ENCODE data around the gene RGS19. TPM values are rescaled to one million over a fixed set of nuclear protein-coding genes. Genes with fewer than 3 reads are reported as not detected.

RGS19 gene
- total RNA-seq, 1 donor from 2014 or later, result 7.6 TPM

GRCh38 chr20:64062596-64063388 is 16.5 kb downstream of the RGS19 start, which contains the start of gene TCEA2:
TSS of gene TCEA2 (plus strand) at chr20:64063198. CDS start at chr20:64063313, 115 bp downstream.
- Mint-ChIP-seq H3K4me1 (ENCODE audit: low read depth) (peaks cover 18% of the 10 kb centered on the region), H3K27me3 (no peaks in the 10 kb centered on the region)
- peak; percentile 94 for DNase-seq (ENCODE audit: low spot score, unreplicated experiment)

GRCh38 chr20:64062276-64062595 is 17.1 kb downstream of the RGS19 start:
- Mint-ChIP-seq H3K4me1 (ENCODE audit: low read depth) (peaks cover 20% of the 10 kb centered on the region), H3K36me3 (ENCODE audit: insufficient read depth) (no peaks in the 10 kb centered on the region), H3K4me3 (ENCODE audit: low read depth) (peak overlapping the region; percentile 86), H3K9me3 (ENCODE audit: low read depth) (no peaks in the 10 kb centered on the region), H3K27ac (peak overlapping the region; percentile 84), H3K27me3 (no peaks in the 10 kb centered on the region)
- no peak for TF ChIP-seq CTCF (IDR thresholded peaks at IDR 0.05; ENCODE audit: unreplicated experiment)
- DNase-seq (ENCODE audit: low spot score, unreplicated experiment), result no peak

More at GRCh38 chr20:64062596-64063388, 16.5 kb downstream of the RGS19 start, which contains the start of gene TCEA2:
- H3K36me3 Mint-ChIP-seq (ENCODE audit: insufficient read depth), result no peaks in the 10 kb centered on the region
- TF ChIP-seq CTCF (IDR thresholded peaks at IDR 0.05; ENCODE audit: unreplicated experiment), result no peak
- H3K4me3 Mint-ChIP-seq (ENCODE audit: low read depth), result peak within 1 kb of the TSS; percentile 86
- H3K9me3 Mint-ChIP-seq (ENCODE audit: low read depth), result no peaks in the 10 kb centered on the region
- peak within 1 kb of the TSS; percentile 84 for H3K27ac Mint-ChIP-seq

- TF ChIP-seq CTCF (IDR thresholded peaks at IDR 0.05; ENCODE audit: unreplicated experiment), result no peak
- Mint-ChIP-seq H3K4me3 (ENCODE audit: low read depth) (no peak overlapping the region), H3K36me3 (ENCODE audit: insufficient read depth) (no peaks in the 10 kb centered on the region), H3K9me3 (ENCODE audit: low read depth) (no peaks in the 10 kb centered on the region), H3K4me1 (ENCODE audit: low read depth) (peaks cover 11% of the 10 kb centered on the region), H3K27ac (no peak overlapping the region), H3K27me3 (peaks cover 9% of the 10 kb centered on the region)
- DNase-seq (ENCODE audit: low spot score, unreplicated experiment), result no peak
Measured at GRCh38 chr20:64058536-64058935, 20.8 kb downstream of the RGS19 start.

- TF ChIP-seq CTCF (IDR thresholded peaks at IDR 0.05; ENCODE audit: unreplicated experiment), result peak; percentile 87
- H3K4me1 Mint-ChIP-seq (ENCODE audit: low read depth), result peaks cover 11% of the 10 kb centered on the region
- H3K27me3 Mint-ChIP-seq, result peaks cover 16% of the 10 kb centered on the region
- H3K4me3 Mint-ChIP-seq (ENCODE audit: low read depth), result no peak overlapping the region
- no peak overlapping the region for H3K27ac Mint-ChIP-seq
- DNase-seq (ENCODE audit: low spot score, unreplicated experiment), result peak; percentile 86
- H3K36me3 Mint-ChIP-seq (ENCODE audit: insufficient read depth), result no peaks in the 10 kb centered on the region
- no peaks in the 10 kb centered on the region for H3K9me3 Mint-ChIP-seq (ENCODE audit: low read depth)
Measured at GRCh38 chr20:64057628-64058498, 21.5 kb downstream of the RGS19 start.

- H3K4me3 Mint-ChIP-seq (ENCODE audit: low read depth), result no peak overlapping the region
- H3K9me3 Mint-ChIP-seq (ENCODE audit: low read depth), result no peaks in the 10 kb centered on the region
- H3K27ac Mint-ChIP-seq, result no peak overlapping the region
- H3K36me3 Mint-ChIP-seq (ENCODE audit: insufficient read depth), result no peaks in the 10 kb centered on the region
- DNase-seq (ENCODE audit: low spot score, unreplicated experiment), result no peak
- TF ChIP-seq CTCF (IDR thresholded peaks at IDR 0.05; ENCODE audit: unreplicated experiment), result no peak
- peaks cover 7% of the 10 kb centered on the region for H3K4me1 Mint-ChIP-seq (ENCODE audit: low read depth)
- H3K27me3 Mint-ChIP-seq, result peaks cover 20% of the 10 kb centered on the region
Measured at GRCh38 chr20:64056889-64057627, 22.3 kb downstream of the RGS19 start.
